ENCODE data around the gene DPM2.

The DPM2 gene

GRCh38 chr9:127927988-127928675, 9.5 kb downstream of the DPM2 start:
- Histone ChIP-seq H3K4me3 (ENCODE audit: low read length) (peak overlapping the region; percentile 38), H3K27me3 (ENCODE audit: control insufficient read depth, low read length) (peaks cover 55% of the 10 kb centered on the region), H3F3A (ENCODE audit: control insufficient read depth, insufficient read depth) (peaks cover 9% of the 10 kb centered on the region), H3K36me3 (ENCODE audit: control insufficient read depth, low read length) (no peaks in the 10 kb centered on the region), H4K20me1 (ENCODE audit: control insufficient read depth, insufficient read depth, low read depth, low read length) (no peaks in the 10 kb centered on the region; the same call in 1 of the 2 replicates), H3K4me2 (ENCODE audit: low read length) (peak overlapping the region; percentile 54), H3K27ac (ENCODE audit: low read depth, low read length) (no peak overlapping the region), H3K9me3 (ENCODE audit: control insufficient read depth, insufficient read depth, low read length) (no peaks in the 10 kb centered on the region), H3K4me1 (ENCODE audit: control insufficient read depth, low read length) (peaks cover 35% of the 10 kb centered on the region), H3K9me2 (replicated peaks; ENCODE audit: control insufficient read depth, low read length) (no peaks in the 10 kb centered on the region), H3K79me2 (ENCODE audit: control insufficient read depth, low read length) (no peaks in the 10 kb centered on the region)
- TF ChIP-seq CTCF (IDR thresholded peaks at IDR 0.05; ENCODE audit: low read depth, low read length, poor library complexity, severe bottlenecking) (no peak), EZH2phosphoT487 (IDR thresholded peaks at IDR 0.05; ENCODE audit: borderline replicate concordance, low read length) (no peak; the same call in 1 of the 2 replicates)

GRCh38 chr9:127927201-127927987, 10.3 kb downstream of the DPM2 start:
- Histone ChIP-seq H3K9me2 (replicated peaks; ENCODE audit: control insufficient read depth, low read length) (no peaks in the 10 kb centered on the region), H3K27me3 (ENCODE audit: control insufficient read depth, low read length) (peaks cover 60% of the 10 kb centered on the region), H3K36me3 (ENCODE audit: control insufficient read depth, low read length) (no peaks in the 10 kb centered on the region), H4K20me1 (ENCODE audit: control insufficient read depth, insufficient read depth, low read depth, low read length) (no peaks in the 10 kb centered on the region; the same call in 1 of the 2 replicates), H3K79me2 (ENCODE audit: control insufficient read depth, low read length) (no peaks in the 10 kb centered on the region), H3K4me1 (ENCODE audit: control insufficient read depth, low read length) (peaks cover 35% of the 10 kb centered on the region), H3K27ac (ENCODE audit: low read depth, low read length) (no peak overlapping the region), H3K4me2 (ENCODE audit: low read length) (peak overlapping the region; percentile 54), H3F3A (ENCODE audit: control insufficient read depth, insufficient read depth) (peaks cover 11% of the 10 kb centered on the region), H3K4me3 (ENCODE audit: low read length) (peak overlapping the region; percentile 58), H3K9me3 (ENCODE audit: control insufficient read depth, insufficient read depth, low read length) (no peaks in the 10 kb centered on the region)
- TF ChIP-seq EZH2phosphoT487 (IDR thresholded peaks at IDR 0.05; ENCODE audit: borderline replicate concordance, low read length) (no peak), CTCF (IDR thresholded peaks at IDR 0.05; ENCODE audit: low read depth, low read length, poor library complexity, severe bottlenecking) (no peak)

GRCh38 chr9:127926906-127927200, 10.8 kb downstream of the DPM2 start:
- Histone ChIP-seq H4K20me1 (ENCODE audit: control insufficient read depth, insufficient read depth, low read depth, low read length) (no peaks in the 10 kb centered on the region; the same call in 1 of the 2 replicates), H3K27me3 (ENCODE audit: control insufficient read depth, low read length) (peaks cover 65% of the 10 kb centered on the region), H3K36me3 (ENCODE audit: control insufficient read depth, low read length) (no peaks in the 10 kb centered on the region), H3K4me2 (ENCODE audit: low read length) (peak overlapping the region; percentile 54), H3K27ac (ENCODE audit: low read depth, low read length) (no peak overlapping the region), H3K9me3 (ENCODE audit: control insufficient read depth, insufficient read depth, low read length) (no peaks in the 10 kb centered on the region), H3K4me1 (ENCODE audit: control insufficient read depth, low read length) (peaks cover 39% of the 10 kb centered on the region), H3K9me2 (replicated peaks; ENCODE audit: control insufficient read depth, low read length) (no peaks in the 10 kb centered on the region), H3F3A (ENCODE audit: control insufficient read depth, insufficient read depth) (peaks cover 11% of the 10 kb centered on the region), H3K79me2 (ENCODE audit: control insufficient read depth, low read length) (no peaks in the 10 kb centered on the region), H3K4me3 (ENCODE audit: low read length) (peak overlapping the region; percentile 58)
- TF ChIP-seq EZH2phosphoT487 (IDR thresholded peaks at IDR 0.05; ENCODE audit: borderline replicate concordance, low read length) (no peak), CTCF (IDR thresholded peaks at IDR 0.05; ENCODE audit: low read depth, low read length, poor library complexity, severe bottlenecking) (no peak)

All from DOHH2 (cell line).